Liver (tissue), 3 donors: Measurements from ENCODE around the gene RINL.

Experiments used
- ATF3 ChIP-seq: IDR thresholded peaks from 2 replicates; pipeline ENCODE4 v1.6.1; 2016; ENCODE audit warnings: antibody characterized with exemption
- CTCF ChIP-seq: fragments of 150-350 bp; IDR thresholded peaks from 2 replicates; pipeline ENCODE4 v1.5.1; 2017; ENCODE audit warnings: improper control_type of control experiment, low read depth, low read length; ENCODE audit not compliant: missing input control
- EGR1 ChIP-seq, 2 donors: IDR thresholded peaks; 2 replicates each; pipeline ENCODE4 v1.6.1; 2016 to 2018; ENCODE audit warnings: antibody characterized with exemption in 2 of 2, low read depth in 2 of 2
- FOXA1 ChIP-seq: IDR thresholded peaks from 2 replicates; pipeline ENCODE4 v1.6.1; 2016; ENCODE audit warnings: antibody characterized with exemption
- MAX ChIP-seq: IDR thresholded peaks from 2 replicates; pipeline ENCODE4 v1.6.1; 2016; ENCODE audit warnings: antibody characterized with exemption
- RAD21 ChIP-seq, 2 donors: IDR thresholded peaks; 2 replicates each; pipeline ENCODE4 v1.6.1; 2016; ENCODE audit warnings: antibody characterized with exemption in 2 of 2, mild to moderate bottlenecking in 2 of 2
- REST ChIP-seq: IDR thresholded peaks from 2 replicates; pipeline ENCODE4 v1.6.1; 2016; ENCODE audit warnings: antibody characterized with exemption, mild to moderate bottlenecking
- TAF1 ChIP-seq: conservative IDR thresholded peaks from 2 replicates; pipeline ENCODE4 v1.6.1; 2016; ENCODE audit warnings: antibody characterized with exemption, mild to moderate bottlenecking
- YY1 ChIP-seq: IDR thresholded peaks from 2 replicates; pipeline ENCODE4 v1.6.1; 2016; ENCODE audit warnings: antibody characterized with exemption, mild to moderate bottlenecking
- ZBTB33 ChIP-seq: IDR thresholded peaks from 2 replicates; pipeline ENCODE4 v1.6.1; 2016; ENCODE audit warnings: antibody characterized with exemption
- donor health status: healthy.
- donor health status: healthy.

GRCh38 chr19:38880076-38880881, 2.2 kb upstream of the RINL start:
- TF ChIP-seq RAD21 (IDR thresholded peaks at IDR 0.05) (no peak), CTCF (no peak), REST (no peak), FOXA1 (no peak), MAX (no peak), YY1 (no peak), ATF3 (no peak), TAF1 (no peak), EGR1 (IDR thresholded peaks at IDR 0.05; ENCODE audit: low read depth in 2 of 2) (no peak), ZBTB33 (no peak)
